MM.1S (cell line): ENCODE results near the gene CA9.

Experiments used
- CTCF ChIP-seq: fragments of 300-600 bp; sonication (generic); IDR thresholded peaks from 2 replicates; pipeline ENCODE4 v1.5.1; 2016; ENCODE audit warnings: antibody characterized with exemption, low read length, mixed read lengths
- EZH2phosphoT487 ChIP-seq: fragments of 300-600 bp; sonication (generic); IDR thresholded peaks from 2 replicates; pipeline ENCODE4 v1.6.1; 2018; ENCODE audit warnings: antibody characterized with exemption, low read length

GRCh38 chr9:35629597-35629996 is 44.1 kb upstream of the CA9 start:
- TF ChIP-seq CTCF (no peak), EZH2phosphoT487 (no peak)
